ENCODE results near the gene KBTBD12. TPM values are rescaled to one million over a fixed set of nuclear protein-coding genes. Genes with fewer than 3 reads are reported as not detected.

KBTBD12 gene
- polyA plus RNA-seq, 1 experiment: not detected

DNA sequence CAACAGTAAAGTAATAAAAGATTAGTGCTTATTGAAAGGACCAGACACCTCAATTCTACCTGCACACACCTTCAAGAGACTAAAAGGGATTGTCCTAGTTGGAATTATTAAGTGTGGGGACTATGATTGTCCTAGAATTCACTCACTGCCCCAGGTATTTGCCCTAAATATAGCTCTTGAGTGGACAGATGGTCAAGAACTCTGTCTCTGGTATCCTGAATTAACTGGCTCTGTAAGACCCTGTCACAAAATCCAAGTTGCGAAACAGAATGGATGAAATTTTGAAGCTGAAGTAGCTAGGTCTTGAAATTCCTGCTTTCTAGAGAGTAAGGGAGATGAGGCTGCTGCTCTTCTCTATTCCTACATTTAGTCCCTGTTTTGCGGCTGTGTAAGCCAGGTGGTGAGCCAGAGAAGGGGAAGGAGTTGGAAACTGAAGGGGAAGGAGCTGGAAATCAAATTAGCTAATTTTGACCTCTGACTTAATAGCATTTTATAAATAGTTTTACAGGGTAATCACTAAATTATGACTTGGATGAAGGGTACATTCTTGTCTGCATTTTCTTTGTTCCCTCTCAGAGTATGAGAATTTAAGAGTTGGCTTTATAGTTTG, 34.5 kb downstream of the KBTBD12 start:
- Histone ChIP-seq H3K4me3 (ENCODE audit: low read depth, low read length) (no peak overlapping the region), H3K27ac (ENCODE audit: low read depth, low read length) (no peak overlapping the region), H3K9me3 (ENCODE audit: control insufficient read depth, insufficient read depth, low read length) (no peaks in the 10 kb centered on the region), H3K27me3 (ENCODE audit: control insufficient read depth, insufficient read depth, low read length) (peaks cover 15% of the 10 kb centered on the region)
- POLR2A ChIA-PET: no interaction called here
- TF ChIP-seq, protein P1, sequence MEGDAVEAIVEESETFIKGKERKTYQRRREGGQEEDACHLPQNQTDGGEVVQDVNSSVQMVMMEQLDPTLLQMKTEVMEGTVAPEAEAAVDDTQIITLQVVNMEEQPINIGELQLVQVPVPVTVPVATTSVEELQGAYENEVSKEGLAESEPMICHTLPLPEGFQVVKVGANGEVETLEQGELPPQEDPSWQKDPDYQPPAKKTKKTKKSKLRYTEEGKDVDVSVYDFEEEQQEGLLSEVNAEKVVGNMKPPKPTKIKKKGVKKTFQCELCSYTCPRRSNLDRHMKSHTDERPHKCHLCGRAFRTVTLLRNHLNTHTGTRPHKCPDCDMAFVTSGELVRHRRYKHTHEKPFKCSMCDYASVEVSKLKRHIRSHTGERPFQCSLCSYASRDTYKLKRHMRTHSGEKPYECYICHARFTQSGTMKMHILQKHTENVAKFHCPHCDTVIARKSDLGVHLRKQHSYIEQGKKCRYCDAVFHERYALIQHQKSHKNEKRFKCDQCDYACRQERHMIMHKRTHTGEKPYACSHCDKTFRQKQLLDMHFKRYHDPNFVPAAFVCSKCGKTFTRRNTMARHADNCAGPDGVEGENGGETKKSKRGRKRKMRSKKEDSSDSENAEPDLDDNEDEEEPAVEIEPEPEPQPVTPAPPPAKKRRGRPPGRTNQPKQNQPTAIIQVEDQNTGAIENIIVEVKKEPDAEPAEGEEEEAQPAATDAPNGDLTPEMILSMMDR (IDR thresholded peaks at IDR 0.05; ENCODE audit: low read depth, low read length): no peak
- DNase-seq (ENCODE audit: low read depth, low spot score): no peak
- CTCF ChIA-PET: interaction anchor here (1.1 kb wide), 1 partner anchor 297 kb away, joined by 4 read pairs; no protein-coding TSS in a partner anchor

DNA sequence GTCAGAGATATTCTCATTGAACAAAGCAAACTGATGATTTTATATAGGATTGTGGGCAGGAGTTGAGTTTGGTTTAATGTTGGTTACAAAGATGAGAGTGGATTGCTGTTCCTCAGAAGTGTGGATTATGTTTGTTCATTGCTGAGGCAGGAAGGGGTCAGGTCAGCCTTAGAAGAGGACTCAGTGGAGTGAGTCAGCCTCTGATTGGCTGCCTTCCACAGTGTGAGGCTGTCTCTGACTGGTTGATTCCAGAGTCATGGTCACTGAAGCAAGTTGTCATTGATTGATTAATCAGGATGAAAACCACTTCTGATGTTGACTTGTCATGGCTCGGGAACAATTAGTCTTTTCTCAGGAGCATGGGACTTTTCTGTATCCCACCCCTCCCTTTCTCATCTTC, 36.2 kb downstream of the KBTBD12 start:
- Histone ChIP-seq H3K27ac (ENCODE audit: low read depth, low read length) (no peak overlapping the region), H3K27me3 (ENCODE audit: control insufficient read depth, insufficient read depth, low read length) (peaks cover 18% of the 10 kb centered on the region), H3K9me3 (ENCODE audit: control insufficient read depth, insufficient read depth, low read length) (no peaks in the 10 kb centered on the region), H3K4me3 (ENCODE audit: low read depth, low read length) (no peak overlapping the region)
- DNase-seq (ENCODE audit: low read depth, low spot score): no peak
- CTCF ChIA-PET: no interaction called here
- POLR2A ChIA-PET: no interaction called here
- TF ChIP-seq, protein P1 (IDR thresholded peaks at IDR 0.05; ENCODE audit: low read depth, low read length): no peak

- no peak overlapping the region for H3K27ac ChIP-seq (ENCODE audit: low read depth, low read length)
- H3K9me3 ChIP-seq (ENCODE audit: control insufficient read depth, insufficient read depth, low read length): no peaks in the 10 kb centered on the region
- H3K27me3 ChIP-seq (ENCODE audit: control insufficient read depth, insufficient read depth, low read length): peaks cover 6% of the 10 kb centered on the region
- H3K4me3 ChIP-seq (ENCODE audit: low read depth, low read length): no peak overlapping the region
- no peak for DNase-seq (ENCODE audit: low read depth, low spot score)
- TF ChIP-seq, protein P1 (IDR thresholded peaks at IDR 0.05; ENCODE audit: low read depth, low read length): no peak
- ChIA-PET CTCF (no interaction called here), POLR2A (no interaction called here)
Measured at GRCh38 chr3:127953091-127954035, 38.3 kb downstream of the KBTBD12 start.

DNA sequence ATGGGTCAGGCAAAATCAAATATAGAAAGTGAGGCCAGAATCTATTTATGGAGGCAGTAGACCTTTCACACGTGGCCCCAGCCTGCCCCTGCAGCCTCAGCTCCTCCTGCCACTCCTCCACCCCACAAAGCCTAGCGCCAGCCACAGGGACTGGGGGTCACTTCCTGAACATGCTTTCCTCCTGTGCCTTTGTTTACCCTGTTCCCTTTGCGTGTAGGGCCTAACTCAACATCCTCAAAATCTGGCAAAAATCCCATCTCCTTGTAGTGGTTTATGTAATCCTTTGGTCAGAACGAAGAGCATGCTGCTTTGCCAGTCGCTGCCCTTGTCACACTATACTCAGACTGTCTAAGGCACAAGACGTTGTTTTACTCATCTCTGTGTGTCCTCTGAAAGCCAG, 39.6 kb downstream of the KBTBD12 start:
- ChIA-PET CTCF (interaction anchor here (1.0 kb wide), 1 partner anchor 380 kb away, joined by 3 read pairs; no protein-coding TSS in a partner anchor), POLR2A (no interaction called here)
- TF ChIP-seq, protein P1 (IDR thresholded peaks at IDR 0.05; ENCODE audit: low read depth, low read length): no peak
- no peak overlapping the region for H3K27ac ChIP-seq (ENCODE audit: low read depth, low read length)
- peaks cover 3% of the 10 kb centered on the region for H3K27me3 ChIP-seq (ENCODE audit: control insufficient read depth, insufficient read depth, low read length)
- no peaks in the 10 kb centered on the region for H3K9me3 ChIP-seq (ENCODE audit: control insufficient read depth, insufficient read depth, low read length)
- H3K4me3 ChIP-seq (ENCODE audit: low read depth, low read length): no peak overlapping the region
- no peak for DNase-seq (ENCODE audit: low read depth, low spot score)

- H3K27me3 ChIP-seq (ENCODE audit: control insufficient read depth, insufficient read depth, low read length): peaks cover 11% of the 10 kb centered on the region
- POLR2A ChIA-PET: no interaction called here
- no peak overlapping the region for H3K4me3 ChIP-seq (ENCODE audit: low read depth, low read length)
- H3K27ac ChIP-seq (ENCODE audit: low read depth, low read length): no peak overlapping the region
- no peak for DNase-seq (ENCODE audit: low read depth, low spot score)
- CTCF ChIA-PET: interaction anchor here (1.1 kb wide), 1 partner anchor 15 kb away, joined by 3 read pairs; no protein-coding TSS in a partner anchor
- H3K9me3 ChIP-seq (ENCODE audit: control insufficient read depth, insufficient read depth, low read length): no peaks in the 10 kb centered on the region
- TF ChIP-seq, protein P1 (IDR thresholded peaks at IDR 0.05; ENCODE audit: low read depth, low read length): no peak
Measured at GRCh38 chr3:127955728-127956127, 40.7 kb downstream of the KBTBD12 start.

All from AG04450 (cell line).